SK-N-MC (cell line): ENCODE measurements around the gene GPR155.

Source experiments
- EZH2 ChIP-seq: fragments of 200-600 bp; sonication (generic); IDR thresholded peaks from one replicate; pipeline ENCODE4 v1.6.1; 2017; ENCODE audit warnings: antibody characterized with exemption
- FOXP2 ChIP-seq: optimal IDR thresholded peaks from 2 replicates; pipeline ENCODE3; 2011; ENCODE audit warnings: mild to moderate bottlenecking, moderate library complexity; ENCODE audit not compliant: insufficient read depth; ENCODE audit errors: extremely low read length, control extremely low read depth
- POLR2AphosphoS5 ChIP-seq: IDR thresholded peaks from 2 replicates; pipeline ENCODE4 v1.6.1; 2012; ENCODE audit warnings: mild to moderate bottlenecking, low read depth, low read length, borderline replicate concordance

GRCh38 chr2:174529916-174530315 lies 43.1 kb upstream of the GPR155 start:
- TF ChIP-seq EZH2 (no peak), POLR2AphosphoS5 (no peak), FOXP2 (no peak)
